GM12872 (cell line): Measurements from ENCODE around the gene TBX2.

Source experiments
- CTCF ChIP-seq: IDR thresholded peaks from 3 replicates; pipeline ENCODE4 v1.5.1; 2011; ENCODE audit warnings: low read depth, mild to moderate bottlenecking, low read length, moderate library complexity; ENCODE audit not compliant: insufficient read depth

TBX2 gene

GRCh38 chr17:61416211-61416539, 16.5 kb downstream of the TBX2 start:
- no peak for TF ChIP-seq CTCF

DNA sequence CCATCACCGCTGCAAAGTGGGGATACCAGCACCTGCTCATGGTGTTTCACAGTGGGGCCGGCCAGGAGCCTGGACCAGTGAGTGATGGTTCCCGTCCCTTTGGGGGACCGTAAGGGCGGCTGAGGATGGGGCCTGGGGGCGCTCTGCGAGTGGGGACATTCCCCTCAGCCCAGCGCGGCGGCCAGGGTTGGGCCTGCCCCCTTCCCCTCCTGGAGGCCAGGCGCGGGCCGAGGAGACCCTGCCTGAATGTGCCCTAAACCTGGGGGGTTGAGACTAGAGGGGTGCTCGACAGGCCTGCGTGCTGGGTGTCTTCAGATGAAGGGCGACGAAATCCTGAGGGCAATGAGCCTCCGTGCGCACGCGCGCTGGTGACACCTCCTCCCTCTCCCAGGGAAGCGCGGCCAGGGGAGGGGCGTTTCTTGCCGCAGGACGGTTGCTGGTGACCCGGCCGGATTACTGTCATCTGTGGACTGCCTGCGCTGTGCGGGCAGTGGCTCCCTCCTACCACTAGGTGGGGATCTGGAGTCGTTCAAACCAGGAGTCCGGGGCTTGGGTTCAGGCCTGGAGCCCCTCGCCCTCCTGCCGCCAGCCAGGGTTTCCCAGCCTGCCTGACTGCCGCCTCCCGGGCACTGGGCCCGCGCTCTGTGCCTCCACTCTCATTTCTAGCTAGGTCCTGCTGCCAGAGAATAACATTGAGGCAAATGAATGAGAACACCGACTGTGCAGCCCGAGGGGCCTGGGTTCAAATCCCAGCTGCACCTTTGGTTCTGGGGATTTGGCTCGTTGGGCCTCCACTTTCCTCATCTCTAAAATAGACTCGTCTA, 17.1 kb downstream of the TBX2 start:
- TF ChIP-seq CTCF, result peak; percentile 93

- TF ChIP-seq CTCF, result no peak
These were observed 18.8 kb downstream of the TBX2 start for GRCh38 chr17:61418449-61418848.

DNA sequence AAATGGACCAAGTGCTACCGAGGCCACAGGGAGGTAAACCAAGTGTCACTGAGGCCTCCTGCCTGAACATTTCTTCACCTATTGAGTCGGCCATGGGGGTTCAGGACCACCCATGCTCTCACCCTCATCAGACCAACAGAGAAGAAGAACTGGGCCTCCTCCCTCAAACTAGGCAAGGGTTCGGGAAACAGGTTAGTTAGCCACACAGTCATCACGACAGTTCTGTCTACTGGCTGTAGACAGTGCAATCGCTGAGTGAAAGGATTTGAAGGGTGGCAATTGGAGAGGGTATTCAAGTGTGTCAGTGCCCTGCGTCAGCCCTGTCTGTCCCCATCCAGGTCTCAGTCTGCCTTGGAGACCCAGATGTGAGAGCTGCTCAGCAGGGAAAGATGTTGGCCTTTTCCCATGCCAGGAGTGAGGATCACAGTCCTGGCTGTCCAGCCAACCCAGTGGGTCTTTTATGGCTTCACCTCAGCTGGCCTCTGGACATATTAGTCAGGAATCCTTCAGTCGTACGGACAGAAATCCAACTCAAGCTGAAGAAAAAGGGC, 19.9 kb downstream of the TBX2 start:
- no peak for TF ChIP-seq CTCF

DNA sequence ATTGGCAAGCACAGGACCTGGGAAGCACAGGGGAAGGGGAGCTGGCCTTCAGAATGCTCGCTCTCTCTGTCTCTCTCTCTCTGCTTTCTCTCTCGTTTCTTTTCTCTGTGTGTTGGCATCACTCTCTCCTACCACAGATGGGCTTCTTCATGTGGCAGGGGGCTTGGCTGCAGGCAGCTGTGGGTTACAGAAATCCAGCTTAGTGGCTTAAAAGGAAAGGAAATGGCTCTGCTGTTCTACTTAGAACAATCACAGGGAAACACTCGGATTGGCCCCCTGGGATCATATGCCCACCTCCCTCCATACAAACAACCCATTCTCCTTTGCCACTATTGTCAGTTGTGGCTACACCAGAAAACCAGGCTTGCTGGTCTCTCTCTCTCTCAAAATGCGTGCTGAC, 20.4 kb downstream of the TBX2 start:
- no peak for TF ChIP-seq CTCF

- no peak for TF ChIP-seq CTCF
These were observed 21.2 kb downstream of the TBX2 start for GRCh38 chr17:61420745-61421398.

- no peak for TF ChIP-seq CTCF
These were observed 21.8 kb downstream of the TBX2 start for GRCh38 chr17:61421460-61421859.
